Measurements from ENCODE around the gene PCAT7. TPM values are rescaled to one million over a fixed set of nuclear protein-coding genes. Genes with fewer than 3 reads are reported as not detected.
"Not testable (repeated sequence)": the region's sequence is repeated elsewhere in the genome, so short reads cannot be mapped to it uniquely, and the experiment has no call there.

PCAT7 gene
- total RNA-seq, 2 experiments from 2014 or later: 1.8 to 2.5 TPM

GRCh38 chr9:94586316-94586715, 31.4 kb downstream of the PCAT7 start:
- H3K36me3 ChIP-seq (ENCODE audit: insufficient read depth, low read length): no peaks in the 10 kb centered on the region
- H3K4me1 ChIP-seq (ENCODE audit: insufficient read depth, low read length, poor library complexity, severe bottlenecking): peaks cover 33% of the 10 kb centered on the region
- ChIA-PET CTCF (ENCODE audit: unreplicated experiment) (no interaction called here), POLR2A (interaction anchor here (0.7 to 2.3 kb wide), 4 partner anchors 9 to 17 kb away, joined by 3 to 12 read pairs (median 4); no protein-coding TSS in a partner anchor)
- H3K9me2 ChIP-seq (ENCODE audit: insufficient read depth, low read length): no peaks in the 10 kb centered on the region
- H2AFZ ChIP-seq (ENCODE audit: low read length): peak overlapping the region; percentile 60
- no peaks in the 10 kb centered on the region for H3K9me3 ChIP-seq (ENCODE audit: low read length)
- peak overlapping the region; percentile 38 for H3K4me3 ChIP-seq (ENCODE audit: low read depth, low read length, poor library complexity, severe bottlenecking)
- H3K27ac ChIP-seq (ENCODE audit: low read depth, low read length, poor library complexity, severe bottlenecking): peak overlapping the region; percentile 44
- no peaks in the 10 kb centered on the region for H3K79me2 ChIP-seq (ENCODE audit: insufficient read depth, low read depth, low read length)
- H3K4me2 ChIP-seq (ENCODE audit: low read length): peak overlapping the region; percentile 60
- BruUV-seq (replicated peaks): no TSS peak
- intact Hi-C loops (cut with micrococcal nuclease; ENCODE audit: unreplicated experiment): no loop called here
- TF ChIP-seq, protein P1, sequence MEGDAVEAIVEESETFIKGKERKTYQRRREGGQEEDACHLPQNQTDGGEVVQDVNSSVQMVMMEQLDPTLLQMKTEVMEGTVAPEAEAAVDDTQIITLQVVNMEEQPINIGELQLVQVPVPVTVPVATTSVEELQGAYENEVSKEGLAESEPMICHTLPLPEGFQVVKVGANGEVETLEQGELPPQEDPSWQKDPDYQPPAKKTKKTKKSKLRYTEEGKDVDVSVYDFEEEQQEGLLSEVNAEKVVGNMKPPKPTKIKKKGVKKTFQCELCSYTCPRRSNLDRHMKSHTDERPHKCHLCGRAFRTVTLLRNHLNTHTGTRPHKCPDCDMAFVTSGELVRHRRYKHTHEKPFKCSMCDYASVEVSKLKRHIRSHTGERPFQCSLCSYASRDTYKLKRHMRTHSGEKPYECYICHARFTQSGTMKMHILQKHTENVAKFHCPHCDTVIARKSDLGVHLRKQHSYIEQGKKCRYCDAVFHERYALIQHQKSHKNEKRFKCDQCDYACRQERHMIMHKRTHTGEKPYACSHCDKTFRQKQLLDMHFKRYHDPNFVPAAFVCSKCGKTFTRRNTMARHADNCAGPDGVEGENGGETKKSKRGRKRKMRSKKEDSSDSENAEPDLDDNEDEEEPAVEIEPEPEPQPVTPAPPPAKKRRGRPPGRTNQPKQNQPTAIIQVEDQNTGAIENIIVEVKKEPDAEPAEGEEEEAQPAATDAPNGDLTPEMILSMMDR (conservative IDR thresholded peaks at IDR 0.05; ENCODE audit: low read length): no peak
- no peak for TF ChIP-seq EZH2phosphoT487 (IDR thresholded peaks at IDR 0.05; ENCODE audit: borderline replicate concordance, low read depth, low read length)
- no peaks in the 10 kb centered on the region for H4K20me1 ChIP-seq (ENCODE audit: insufficient read depth, low read length)
- DNase-seq (ENCODE audit: low spot score): no peak

DNA sequence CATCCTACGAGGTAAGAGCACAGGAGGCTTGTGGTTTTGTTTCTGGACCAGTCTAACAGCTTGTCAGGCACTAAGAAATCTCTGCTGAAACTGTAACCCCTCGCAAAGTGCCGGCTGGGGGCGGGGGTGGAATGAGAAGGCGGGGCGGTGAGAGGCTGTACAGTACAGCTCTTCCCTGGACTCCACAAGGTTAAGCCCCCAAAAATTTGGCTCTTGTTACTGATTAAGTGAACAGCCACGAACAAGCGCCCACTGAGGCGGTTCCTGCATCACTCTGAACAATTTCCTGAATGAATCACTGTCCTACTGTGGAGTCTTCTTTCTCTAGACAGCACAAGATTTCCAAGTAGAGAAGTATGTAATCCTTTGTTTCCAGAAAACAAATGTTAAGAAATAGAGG, 31.9 kb downstream of the PCAT7 start:
- Histone ChIP-seq H3K4me3 (ENCODE audit: low read depth, low read length, poor library complexity, severe bottlenecking) (peak overlapping the region; percentile 38), H4K20me1 (ENCODE audit: insufficient read depth, low read length) (no peaks in the 10 kb centered on the region), H3K36me3 (ENCODE audit: insufficient read depth, low read length) (no peaks in the 10 kb centered on the region), H3K27ac (ENCODE audit: low read depth, low read length, poor library complexity, severe bottlenecking) (peak overlapping the region; percentile 44), H3K4me1 (ENCODE audit: insufficient read depth, low read length, poor library complexity, severe bottlenecking) (peaks cover 32% of the 10 kb centered on the region), H2AFZ (ENCODE audit: low read length) (peak overlapping the region; percentile 60), H3K9me2 (ENCODE audit: insufficient read depth, low read length) (no peaks in the 10 kb centered on the region), H3K4me2 (ENCODE audit: low read length) (peak overlapping the region; percentile 60), H3K9me3 (ENCODE audit: low read length) (no peaks in the 10 kb centered on the region), H3K79me2 (ENCODE audit: insufficient read depth, low read depth, low read length) (no peaks in the 10 kb centered on the region)
- intact Hi-C loops (cut with micrococcal nuclease; ENCODE audit: unreplicated experiment): no loop called here
- POLR2A ChIA-PET: interaction anchor here (0.6 to 2.3 kb wide), 5 partner anchors 8 to 43 kb away, joined by 3 to 12 read pairs (median 4); no protein-coding TSS in a partner anchor
- TF ChIP-seq EZH2phosphoT487 (IDR thresholded peaks at IDR 0.05; ENCODE audit: borderline replicate concordance, low read depth, low read length): no peak
- TF ChIP-seq, protein P1 (conservative IDR thresholded peaks at IDR 0.05; ENCODE audit: low read length): no peak
- peak; percentile 28 for DNase-seq (ENCODE audit: low spot score)
- CTCF ChIA-PET (ENCODE audit: unreplicated experiment): no interaction called here
- BruUV-seq (replicated peaks): no TSS peak

- peaks cover 30% of the 10 kb centered on the region for H3K4me1 ChIP-seq (ENCODE audit: insufficient read depth, low read length, poor library complexity, severe bottlenecking)
- ChIA-PET POLR2A (interaction anchor here (0.6 kb wide), 1 partner anchor 321 kb away, joined by 3 read pairs; no protein-coding TSS in a partner anchor), CTCF (ENCODE audit: unreplicated experiment) (no interaction called here)
- TF ChIP-seq EZH2phosphoT487 (IDR thresholded peaks at IDR 0.05; ENCODE audit: borderline replicate concordance, low read depth, low read length): no peak
- TF ChIP-seq, protein P1 (conservative IDR thresholded peaks at IDR 0.05; ENCODE audit: low read length): no peak
- intact Hi-C loops (cut with micrococcal nuclease; ENCODE audit: unreplicated experiment): no loop called here
- no peaks in the 10 kb centered on the region for H3K79me2 ChIP-seq (ENCODE audit: insufficient read depth, low read depth, low read length)
- H2AFZ ChIP-seq (ENCODE audit: low read length): no peak overlapping the region
- no peaks in the 10 kb centered on the region for H3K9me2 ChIP-seq (ENCODE audit: insufficient read depth, low read length)
- H3K36me3 ChIP-seq (ENCODE audit: insufficient read depth, low read length): no peaks in the 10 kb centered on the region
- no peak overlapping the region for H3K4me3 ChIP-seq (ENCODE audit: low read depth, low read length, poor library complexity, severe bottlenecking)
- no peak overlapping the region for H3K4me2 ChIP-seq (ENCODE audit: low read length)
- no peaks in the 10 kb centered on the region for H4K20me1 ChIP-seq (ENCODE audit: insufficient read depth, low read length)
- no peak overlapping the region for H3K27ac ChIP-seq (ENCODE audit: low read depth, low read length, poor library complexity, severe bottlenecking)
- no peak for DNase-seq (ENCODE audit: low spot score)
- no TSS peak for BruUV-seq (replicated peaks)
- H3K9me3 ChIP-seq (ENCODE audit: low read length): no peaks in the 10 kb centered on the region
Observed at GRCh38 chr9:94588681-94589080, 33.8 kb downstream of the PCAT7 start.

DNA sequence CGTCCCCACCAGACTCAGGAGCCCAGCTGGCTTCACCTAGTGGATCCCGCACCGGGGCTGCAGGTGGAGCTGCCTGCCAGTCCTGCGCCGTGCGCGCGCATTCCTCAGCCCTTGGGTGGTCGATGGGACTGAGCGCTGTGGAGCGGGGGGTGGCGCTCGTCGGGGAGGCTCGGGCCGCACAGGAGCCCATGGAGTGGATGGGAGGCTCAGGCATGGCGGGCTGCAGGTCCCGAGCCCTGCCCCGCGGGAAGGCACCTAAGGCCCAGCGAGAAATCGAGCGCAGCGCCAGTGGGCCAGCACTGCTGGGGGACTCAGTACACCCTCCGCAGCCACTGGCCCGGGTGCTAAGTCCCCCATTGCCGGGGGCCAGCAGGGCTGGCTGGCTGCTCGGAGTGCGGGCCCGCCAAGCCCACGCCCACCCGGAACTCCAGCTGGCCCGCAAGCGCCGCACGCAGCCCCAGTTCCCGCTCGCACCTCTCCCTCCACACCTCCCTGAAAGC, 36.2 kb downstream of the PCAT7 start:
- H2AFZ ChIP-seq (ENCODE audit: low read length); BruUV-seq (replicated peaks); H4K20me1 ChIP-seq (ENCODE audit: insufficient read depth, low read length); DNase-seq (ENCODE audit: low spot score); H3K9me3 ChIP-seq (ENCODE audit: low read length); CTCF ChIA-PET (ENCODE audit: unreplicated experiment); H3K4me2 ChIP-seq (ENCODE audit: low read length); H3K79me2 ChIP-seq (ENCODE audit: insufficient read depth, low read depth, low read length); H3K36me3 ChIP-seq (ENCODE audit: insufficient read depth, low read length); H3K4me3 ChIP-seq (ENCODE audit: low read depth, low read length, poor library complexity, severe bottlenecking); H3K27ac ChIP-seq (ENCODE audit: low read depth, low read length, poor library complexity, severe bottlenecking); POLR2A ChIA-PET; H3K9me2 ChIP-seq (ENCODE audit: insufficient read depth, low read length); intact Hi-C loops (cut with micrococcal nuclease; ENCODE audit: unreplicated experiment): not testable (repeated sequence)
- peaks cover 25% of the 10 kb centered on the region for H3K4me1 ChIP-seq (ENCODE audit: insufficient read depth, low read length, poor library complexity, severe bottlenecking)
